Upper lobe of right lung (tissue), 1 donor: ENCODE measurements around the gene RMND1. TPM values are rescaled to one million over a fixed set of nuclear protein-coding genes. Genes with fewer than 3 reads are reported as not detected.

Experiments
- ATAC-seq: fragments of 200-7000 bp; cut with Tn5 transposase; one replicate; pipeline ENCODE4 v1.9.1; 2020; ENCODE audit warnings: mild to moderate bottlenecking, moderate library complexity
- DNase-seq: peaks from one replicate; pipeline ENCODE4 v3.0.0-alpha.2; 2020
- H3K27ac ChIP-seq: fragments of 200-600 bp; one replicate; pipeline ENCODE4 v1.8.0; 2022
- H3K27me3 ChIP-seq: fragments of 200-600 bp; one replicate; pipeline ENCODE4 v1.8.0; 2022; ENCODE audit warnings: mild to moderate bottlenecking
- H3K36me3 ChIP-seq: fragments of 200-600 bp; one replicate; pipeline ENCODE4 v1.8.0; 2022
- H3K4me1 ChIP-seq: fragments of 200-600 bp; one replicate; pipeline ENCODE4 v1.8.0; 2022
- H3K4me3 ChIP-seq: fragments of 200-600 bp; one replicate; pipeline ENCODE4 v1.8.0; 2022; ENCODE audit warnings: mild to moderate bottlenecking
- H3K9me3 ChIP-seq: fragments of 200-600 bp; one replicate; pipeline ENCODE4 v1.8.0; 2022
- intact Hi-C: fragments of 100-400 bp; cut with DNase I; formaldehyde crosslinking; loops from one replicate; pipeline ENCODE4 v1.11.0; 2022
- total RNA-seq: library from RNA; stranded (reverse); fragmentation: NEBNext Ultra II Directional; extraction: Animal tissue kit (Norgen Biotek cat#: 25700); gene quantifications from one replicate; pipeline ENCODE4 v1.2.1, GENCODE V29; 2021
- TF ChIP-seq, protein P1 (sequence below): fragments of 200-600 bp; IDR thresholded peaks from one replicate; pipeline ENCODE4 v1.8.0; 2022; ENCODE audit warnings: antibody characterized with exemption
- donor health status: DM: no; HTN: yes; CAD: no; lungs with severe emphysema.

RMND1 gene
- total RNA-seq, 1 donor from 2014 or later: 19.5 TPM

GRCh38 chr6:151437401-151437800, 14.5 kb downstream of the RMND1 start:
- Histone ChIP-seq H3K27me3 (no peaks in the 10 kb centered on the region), H3K4me1 (peaks cover 11% of the 10 kb centered on the region), H3K27ac (no peak overlapping the region), H3K36me3 (peaks cover 20% of the 10 kb centered on the region), H3K9me3 (no peaks in the 10 kb centered on the region), H3K4me3 (no peak overlapping the region)
- intact Hi-C loops: no loop called here
- DNase-seq (no peak), ATAC-seq (no peak)
- TF ChIP-seq, protein P1, sequence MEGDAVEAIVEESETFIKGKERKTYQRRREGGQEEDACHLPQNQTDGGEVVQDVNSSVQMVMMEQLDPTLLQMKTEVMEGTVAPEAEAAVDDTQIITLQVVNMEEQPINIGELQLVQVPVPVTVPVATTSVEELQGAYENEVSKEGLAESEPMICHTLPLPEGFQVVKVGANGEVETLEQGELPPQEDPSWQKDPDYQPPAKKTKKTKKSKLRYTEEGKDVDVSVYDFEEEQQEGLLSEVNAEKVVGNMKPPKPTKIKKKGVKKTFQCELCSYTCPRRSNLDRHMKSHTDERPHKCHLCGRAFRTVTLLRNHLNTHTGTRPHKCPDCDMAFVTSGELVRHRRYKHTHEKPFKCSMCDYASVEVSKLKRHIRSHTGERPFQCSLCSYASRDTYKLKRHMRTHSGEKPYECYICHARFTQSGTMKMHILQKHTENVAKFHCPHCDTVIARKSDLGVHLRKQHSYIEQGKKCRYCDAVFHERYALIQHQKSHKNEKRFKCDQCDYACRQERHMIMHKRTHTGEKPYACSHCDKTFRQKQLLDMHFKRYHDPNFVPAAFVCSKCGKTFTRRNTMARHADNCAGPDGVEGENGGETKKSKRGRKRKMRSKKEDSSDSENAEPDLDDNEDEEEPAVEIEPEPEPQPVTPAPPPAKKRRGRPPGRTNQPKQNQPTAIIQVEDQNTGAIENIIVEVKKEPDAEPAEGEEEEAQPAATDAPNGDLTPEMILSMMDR: no peak

DNA sequence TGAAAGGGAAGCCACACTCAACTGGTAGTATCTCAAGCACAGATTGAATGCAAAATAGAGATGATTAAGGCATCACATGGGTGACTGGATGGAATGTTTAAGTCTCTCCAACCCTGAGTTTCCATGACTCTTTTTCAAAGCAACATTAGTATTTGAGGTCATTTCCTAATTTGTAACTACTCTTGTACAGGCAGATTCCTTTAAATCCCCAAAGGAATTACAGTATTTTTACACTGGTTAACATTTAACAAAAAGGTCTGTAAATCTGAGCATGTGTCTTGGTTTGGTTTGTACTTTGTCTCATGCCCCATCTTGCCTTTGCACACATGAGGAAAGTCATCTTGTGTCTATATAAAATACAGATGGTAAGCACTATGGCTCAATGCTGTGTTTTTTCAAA, 15.1 kb downstream of the RMND1 start:
- no peak overlapping the region for H3K4me3 ChIP-seq
- DNase-seq (no peak), ATAC-seq (no peak)
- peaks cover 26% of the 10 kb centered on the region for H3K36me3 ChIP-seq
- no peaks in the 10 kb centered on the region for H3K27me3 ChIP-seq
- intact Hi-C loops: no loop called here
- no peaks in the 10 kb centered on the region for H3K9me3 ChIP-seq
- H3K4me1 ChIP-seq: peaks cover 11% of the 10 kb centered on the region
- TF ChIP-seq, protein P1: no peak
- H3K27ac ChIP-seq: no peak overlapping the region

DNA sequence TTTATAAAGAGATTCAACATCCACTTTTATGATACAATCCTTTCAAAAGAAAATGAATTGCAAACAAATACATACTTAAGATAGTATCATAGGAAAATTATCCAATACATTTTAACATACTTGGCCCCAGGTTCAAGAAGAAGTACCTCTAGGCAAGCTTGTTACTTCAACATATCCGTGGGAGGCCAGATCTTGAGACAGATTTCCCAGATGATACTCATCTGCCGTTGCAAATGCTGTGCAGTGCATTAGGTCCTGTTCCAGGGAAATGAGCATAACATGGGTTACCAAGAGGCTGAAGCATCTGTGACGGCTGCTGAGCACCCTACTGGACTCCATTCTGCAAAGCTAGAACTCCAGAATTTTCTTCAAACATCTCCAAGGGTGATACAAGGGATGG, 15.6 kb downstream of the RMND1 start:
- TF ChIP-seq, protein P1: no peak
- intact Hi-C loops: no loop called here
- no peak overlapping the region for H3K4me3 ChIP-seq

DNA sequence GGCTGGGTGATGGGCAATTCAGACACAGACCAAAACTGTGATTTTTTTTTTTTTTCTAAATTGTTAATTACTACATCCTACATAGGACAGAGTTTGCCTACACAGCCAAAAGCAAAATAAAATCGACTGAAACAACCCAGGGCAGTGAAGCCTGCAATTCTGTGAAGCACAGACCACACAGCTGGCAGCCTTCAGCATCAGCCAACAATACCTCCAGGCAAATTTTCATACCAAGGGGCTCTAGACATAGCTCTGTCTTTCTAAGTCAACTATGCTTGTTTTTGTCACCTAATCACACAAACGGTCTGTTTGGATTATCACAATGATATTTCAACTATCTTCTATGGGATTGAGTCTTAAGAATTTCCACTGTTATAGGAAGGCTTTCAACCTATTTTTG, 17.6 kb downstream of the RMND1 start:
- Histone ChIP-seq H3K27me3 (no peaks in the 10 kb centered on the region), H3K4me1 (no peaks in the 10 kb centered on the region), H3K4me3 (no peak overlapping the region), H3K36me3 (peaks cover 50% of the 10 kb centered on the region), H3K27ac (no peak overlapping the region), H3K9me3 (no peaks in the 10 kb centered on the region)
- TF ChIP-seq, protein P1: no peak
- intact Hi-C loops: no loop called here
- ATAC-seq (no peak), DNase-seq (no peak)

More for the DNA sequence above, 15.6 kb downstream of the RMND1 start:
- Histone ChIP-seq H3K36me3 (peaks cover 31% of the 10 kb centered on the region), H3K4me1 (peaks cover 9% of the 10 kb centered on the region), H3K9me3 (no peaks in the 10 kb centered on the region), H3K27me3 (no peaks in the 10 kb centered on the region), H3K27ac (no peak overlapping the region)
- ATAC-seq (no peak), DNase-seq (no peak)

- no peak for ATAC-seq
- no peaks in the 10 kb centered on the region for H3K27me3 ChIP-seq
- H3K4me3 ChIP-seq: no peak overlapping the region
- no peak for DNase-seq
- H3K36me3 ChIP-seq: peaks cover 67% of the 10 kb centered on the region
- TF ChIP-seq, protein P1: no peak
- intact Hi-C loops: no loop called here
- no peaks in the 10 kb centered on the region for H3K4me1 ChIP-seq
- H3K27ac ChIP-seq: no peak overlapping the region
- H3K9me3 ChIP-seq: no peaks in the 10 kb centered on the region
Measured at GRCh38 chr6:151432651-151433050, 19.3 kb downstream of the RMND1 start.

- H3K27me3 ChIP-seq: no peaks in the 10 kb centered on the region
- DNase-seq (no peak), ATAC-seq (no peak)
- no peak overlapping the region for H3K4me3 ChIP-seq
- H3K9me3 ChIP-seq: no peaks in the 10 kb centered on the region
- H3K4me1 ChIP-seq: no peaks in the 10 kb centered on the region
- TF ChIP-seq, protein P1: no peak
- H3K27ac ChIP-seq: no peak overlapping the region
- intact Hi-C loops: no loop called here
- H3K36me3 ChIP-seq: peaks cover 77% of the 10 kb centered on the region
Measured at GRCh38 chr6:151431337-151431736, 20.6 kb downstream of the RMND1 start.
